WTC11 (cell line): ENCODE measurements around the gene SLC10A1. TPM values are rescaled to one million over a fixed set of nuclear protein-coding genes. Genes with fewer than 3 reads are reported as not detected.

Source experiments
- ATAC-seq: fragments of 200-7000 bp; cut with Tn5 transposase; 2 replicates; pipeline ENCODE4 v1.10.0; 2021; ENCODE audit warnings: mild to moderate bottlenecking, moderate library complexity
- CTCF ChIA-PET: fragments of 300-600 bp; sonication (Branson Sonifier 250); formaldehyde crosslinking; loops from one replicate; lab custom pipeline; 2021; ENCODE audit warnings: antibody characterized with exemption; lab: Charles Lee
- POLR2A ChIA-PET: fragments of 350-600 bp; sonication (Branson Sonifier 250); formaldehyde crosslinking; loops from one replicate; lab custom pipeline; 2021; ENCODE audit warnings: antibody characterized with exemption; lab: Charles Lee
- DNase-seq: peaks from one replicate; pipeline ENCODE4 v3.0.0; 2021; ENCODE audit warnings: low spot score
- H3K27ac Mint-ChIP-seq: 2 replicates; pipeline ENCODE4 v1.8.0; 2021; ENCODE audit warnings: mixed read lengths
- H3K27me3 Mint-ChIP-seq: 2 replicates; pipeline ENCODE4 v1.8.0; 2021; ENCODE audit warnings: low read depth, mild to moderate bottlenecking, moderate library complexity, mixed read lengths
- H3K36me3 Mint-ChIP-seq: 2 replicates; pipeline ENCODE4 v1.8.0; 2021; ENCODE audit warnings: mixed read lengths
- H3K4me1 Mint-ChIP-seq: 2 replicates; pipeline ENCODE4 v1.8.0; 2022; ENCODE audit warnings: mixed read lengths
- H3K4me3 Mint-ChIP-seq: 2 replicates; pipeline ENCODE4 v1.8.0; 2021; ENCODE audit warnings: mild to moderate bottlenecking, moderate library complexity, mixed read lengths
- H3K9me3 Mint-ChIP-seq: 2 replicates; pipeline ENCODE4 v1.8.0; 2021; ENCODE audit warnings: mixed read lengths
- CREB1 ChIP-seq: sonication (generic); formaldehyde crosslinking; IDR thresholded peaks from 2 replicates; pipeline ENCODE4 v1.8.0; 2023; ENCODE audit warnings: mild to moderate bottlenecking, missing genetic modification reagents
- FOXJ3 ChIP-seq: sonication (generic); formaldehyde crosslinking; IDR thresholded peaks from 2 replicates; pipeline ENCODE4 v1.9.0; 2021; ENCODE audit warnings: missing genetic modification reagents, mild to moderate bottlenecking, borderline replicate concordance
- GRHL2 ChIP-seq: fragments of 250-450 bp; sonication (Bioruptor Pico); IDR thresholded peaks from 2 replicates; pipeline ENCODE4 v1.8.0; 2022; ENCODE audit warnings: mild to moderate bottlenecking, moderate library complexity; ENCODE audit not compliant: insufficient replicate concordance, severe bottlenecking
- GTF2I ChIP-seq: fragments of 250-450 bp; sonication (Bioruptor Pico); conservative IDR thresholded peaks from 2 replicates; pipeline ENCODE4 v1.4.0; 2021; ENCODE audit warnings: mild to moderate bottlenecking
- HMGA2 ChIP-seq: fragments of 250-450 bp; sonication (Bioruptor Pico); IDR thresholded peaks from 2 replicates; pipeline ENCODE4 v1.4.0; 2021; ENCODE audit warnings: mild to moderate bottlenecking, moderate library complexity
- HMGXB4 ChIP-seq: sonication (generic); formaldehyde crosslinking; IDR thresholded peaks from 2 replicates; pipeline ENCODE4 v1.8.1; 2023; ENCODE audit warnings: mild to moderate bottlenecking, moderate library complexity, missing genetic modification reagents
- JUN ChIP-seq: sonication (generic); formaldehyde crosslinking; IDR thresholded peaks from 2 replicates; pipeline ENCODE4 v1.8.0; 2023; ENCODE audit warnings: mild to moderate bottlenecking, missing genetic modification reagents
- NR2C2 ChIP-seq: sonication (generic); formaldehyde crosslinking; IDR thresholded peaks from 2 replicates; pipeline ENCODE4 v1.8.0; 2022; ENCODE audit warnings: mild to moderate bottlenecking, missing genetic modification reagents
- OVOL2 ChIP-seq: fragments of 250-450 bp; sonication (Bioruptor Pico); IDR thresholded peaks from 2 replicates; pipeline ENCODE4 v1.9.0; 2021; ENCODE audit warnings: mild to moderate bottlenecking, borderline replicate concordance
- RELA ChIP-seq: sonication (generic); formaldehyde crosslinking; IDR thresholded peaks from 2 replicates; pipeline ENCODE4 v1.8.1; 2022; ENCODE audit warnings: missing genetic modification reagents, mild to moderate bottlenecking, borderline replicate concordance
- RORB ChIP-seq: fragments of 250-450 bp; sonication (Bioruptor Pico); IDR thresholded peaks from 2 replicates; pipeline ENCODE4 v1.9.0; 2021; ENCODE audit warnings: mild to moderate bottlenecking
- SMAD4 ChIP-seq: sonication (generic); formaldehyde crosslinking; IDR thresholded peaks from 2 replicates; pipeline ENCODE4 v1.8.0; 2022; ENCODE audit warnings: mild to moderate bottlenecking, missing genetic modification reagents
- SP1 ChIP-seq: sonication (generic); formaldehyde crosslinking; conservative IDR thresholded peaks from 2 replicates; pipeline ENCODE4 v1.8.1; 2022; ENCODE audit warnings: missing genetic modification reagents
- TEAD4 ChIP-seq: sonication (generic); formaldehyde crosslinking; IDR thresholded peaks from 2 replicates; pipeline ENCODE4 v1.8.0; 2022; ENCODE audit warnings: mild to moderate bottlenecking, missing genetic modification reagents
- USF2 ChIP-seq: sonication (generic); formaldehyde crosslinking; IDR thresholded peaks from 2 replicates; pipeline ENCODE4 v1.8.1; 2023; ENCODE audit warnings: mild to moderate bottlenecking, missing genetic modification reagents, moderate library complexity
- ZBTB21 ChIP-seq: sonication (generic); formaldehyde crosslinking; IDR thresholded peaks from 2 replicates; pipeline ENCODE4 v1.8.1; 2023; ENCODE audit warnings: mild to moderate bottlenecking, missing genetic modification reagents, borderline replicate concordance
- ZNF416 ChIP-seq: fragments of 250-450 bp; sonication (Bioruptor Pico); IDR thresholded peaks from 2 replicates; pipeline ENCODE4 v1.9.0; 2021; ENCODE audit warnings: mild to moderate bottlenecking, inconsistent platforms
- ZNF425 ChIP-seq: fragments of 250-450 bp; sonication (Bioruptor Pico); conservative IDR thresholded peaks from 2 replicates; pipeline ENCODE4 v1.9.0; 2021; ENCODE audit warnings: mild to moderate bottlenecking
- total RNA-seq: library from RNA; stranded (reverse); gene quantifications from 3 replicates; pipeline ENCODE4 v1.2.3, GENCODE V29; 2021
- TF ChIP-seq, protein P1 (sequence below): sonication (generic); formaldehyde crosslinking; IDR thresholded peaks from 2 replicates; pipeline ENCODE4 v1.8.1; 2022; ENCODE audit warnings: mild to moderate bottlenecking, moderate library complexity, missing genetic modification reagents
- TF ChIP-seq, protein P2 (sequence below): sonication (generic); formaldehyde crosslinking; IDR thresholded peaks from 2 replicates; pipeline ENCODE4 v1.8.0; 2022; ENCODE audit warnings: missing genetic modification reagents
- TF ChIP-seq, protein P3 (sequence below): sonication (generic); formaldehyde crosslinking; IDR thresholded peaks from 2 replicates; pipeline ENCODE4 v1.8.1; 2023; ENCODE audit warnings: mild to moderate bottlenecking, missing genetic modification reagents

SLC10A1 gene
- total RNA-seq, 1 experiment from 2014 or later, result 0.09 TPM

GRCh38 chr14:69804902-69805301 lies 7.9 kb upstream of the SLC10A1 start:
- DNase-seq (no peak), ATAC-seq (no peak)
- Mint-ChIP-seq H3K4me3 (no peak overlapping the region), H3K9me3 (peaks cover 13% of the 10 kb centered on the region), H3K27ac (no peak overlapping the region), H3K4me1 (peaks cover 6% of the 10 kb centered on the region), H3K36me3 (no peaks in the 10 kb centered on the region), H3K27me3 (no peaks in the 10 kb centered on the region; the same call in 1 of the 2 replicates)
- ChIA-PET CTCF (no interaction called here), POLR2A (no interaction called here)
- TF ChIP-seq ZNF425 (CRISPR knock-in tag) (no peak), ZBTB21 (CRISPR knock-in tag) (no peak), HMGXB4 (CRISPR knock-in tag) (no peak), JUN (CRISPR knock-in tag) (no peak), SMAD4 (CRISPR knock-in tag) (no peak), HMGA2 (CRISPR knock-in tag) (no peak), FOXJ3 (CRISPR knock-in tag) (no peak)

- Mint-ChIP-seq H3K4me3 (no peak overlapping the region), H3K27ac (no peak overlapping the region), H3K36me3 (no peaks in the 10 kb centered on the region), H3K9me3 (peaks cover 13% of the 10 kb centered on the region), H3K27me3 (no peaks in the 10 kb centered on the region; the same call in 1 of the 2 replicates), H3K4me1 (peaks cover 18% of the 10 kb centered on the region)
- POLR2A ChIA-PET, result no interaction called here
- CTCF ChIA-PET, result interaction anchor here (0.6 kb wide), 1 partner anchor 100 kb away, joined by 3 read pairs; no protein-coding TSS in a partner anchor
- no peak for ATAC-seq
- no peak for DNase-seq
- TF ChIP-seq USF2 (no peak), RORB (CRISPR knock-in tag) (no peak), TEAD4 (no peak), SP1 (CRISPR knock-in tag) (no peak), GTF2I (no peak), OVOL2 (CRISPR knock-in tag) (no peak), GRHL2 (CRISPR knock-in tag) (no peak), RELA (no peak), NR2C2 (no peak), CREB1 (CRISPR knock-in tag) (no peak), ZNF416 (no peak)
- TF ChIP-seq, protein P1, sequence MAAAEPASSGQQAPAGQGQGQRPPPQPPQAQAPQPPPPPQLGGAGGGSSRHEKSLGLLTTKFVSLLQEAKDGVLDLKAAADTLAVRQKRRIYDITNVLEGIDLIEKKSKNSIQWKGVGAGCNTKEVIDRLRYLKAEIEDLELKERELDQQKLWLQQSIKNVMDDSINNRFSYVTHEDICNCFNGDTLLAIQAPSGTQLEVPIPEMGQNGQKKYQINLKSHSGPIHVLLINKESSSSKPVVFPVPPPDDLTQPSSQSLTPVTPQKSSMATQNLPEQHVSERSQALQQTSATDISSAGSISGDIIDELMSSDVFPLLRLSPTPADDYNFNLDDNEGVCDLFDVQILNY (CRISPR knock-in tag), result no peak
- TF ChIP-seq, protein P2, sequence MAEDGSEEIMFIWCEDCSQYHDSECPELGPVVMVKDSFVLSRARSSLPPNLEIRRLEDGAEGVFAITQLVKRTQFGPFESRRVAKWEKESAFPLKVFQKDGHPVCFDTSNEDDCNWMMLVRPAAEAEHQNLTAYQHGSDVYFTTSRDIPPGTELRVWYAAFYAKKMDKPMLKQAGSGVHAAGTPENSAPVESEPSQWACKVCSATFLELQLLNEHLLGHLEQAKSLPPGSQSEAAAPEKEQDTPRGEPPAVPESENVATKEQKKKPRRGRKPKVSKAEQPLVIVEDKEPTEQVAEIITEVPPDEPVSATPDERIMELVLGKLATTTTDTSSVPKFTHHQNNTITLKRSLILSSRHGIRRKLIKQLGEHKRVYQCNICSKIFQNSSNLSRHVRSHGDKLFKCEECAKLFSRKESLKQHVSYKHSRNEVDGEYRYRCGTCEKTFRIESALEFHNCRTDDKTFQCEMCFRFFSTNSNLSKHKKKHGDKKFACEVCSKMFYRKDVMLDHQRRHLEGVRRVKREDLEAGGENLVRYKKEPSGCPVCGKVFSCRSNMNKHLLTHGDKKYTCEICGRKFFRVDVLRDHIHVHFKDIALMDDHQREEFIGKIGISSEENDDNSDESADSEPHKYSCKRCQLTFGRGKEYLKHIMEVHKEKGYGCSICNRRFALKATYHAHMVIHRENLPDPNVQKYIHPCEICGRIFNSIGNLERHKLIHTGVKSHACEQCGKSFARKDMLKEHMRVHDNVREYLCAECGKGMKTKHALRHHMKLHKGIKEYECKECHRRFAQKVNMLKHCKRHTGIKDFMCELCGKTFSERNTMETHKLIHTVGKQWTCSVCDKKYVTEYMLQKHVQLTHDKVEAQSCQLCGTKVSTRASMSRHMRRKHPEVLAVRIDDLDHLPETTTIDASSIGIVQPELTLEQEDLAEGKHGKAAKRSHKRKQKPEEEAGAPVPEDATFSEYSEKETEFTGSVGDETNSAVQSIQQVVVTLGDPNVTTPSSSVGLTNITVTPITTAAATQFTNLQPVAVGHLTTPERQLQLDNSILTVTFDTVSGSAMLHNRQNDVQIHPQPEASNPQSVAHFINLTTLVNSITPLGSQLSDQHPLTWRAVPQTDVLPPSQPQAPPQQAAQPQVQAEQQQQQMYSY, result no peak
- TF ChIP-seq, protein P3, sequence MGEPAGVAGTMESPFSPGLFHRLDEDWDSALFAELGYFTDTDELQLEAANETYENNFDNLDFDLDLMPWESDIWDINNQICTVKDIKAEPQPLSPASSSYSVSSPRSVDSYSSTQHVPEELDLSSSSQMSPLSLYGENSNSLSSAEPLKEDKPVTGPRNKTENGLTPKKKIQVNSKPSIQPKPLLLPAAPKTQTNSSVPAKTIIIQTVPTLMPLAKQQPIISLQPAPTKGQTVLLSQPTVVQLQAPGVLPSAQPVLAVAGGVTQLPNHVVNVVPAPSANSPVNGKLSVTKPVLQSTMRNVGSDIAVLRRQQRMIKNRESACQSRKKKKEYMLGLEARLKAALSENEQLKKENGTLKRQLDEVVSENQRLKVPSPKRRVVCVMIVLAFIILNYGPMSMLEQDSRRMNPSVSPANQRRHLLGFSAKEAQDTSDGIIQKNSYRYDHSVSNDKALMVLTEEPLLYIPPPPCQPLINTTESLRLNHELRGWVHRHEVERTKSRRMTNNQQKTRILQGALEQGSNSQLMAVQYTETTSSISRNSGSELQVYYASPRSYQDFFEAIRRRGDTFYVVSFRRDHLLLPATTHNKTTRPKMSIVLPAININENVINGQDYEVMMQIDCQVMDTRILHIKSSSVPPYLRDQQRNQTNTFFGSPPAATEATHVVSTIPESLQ, result no peak
Observed at GRCh38 chr14:69803753-69804152, 6.7 kb upstream of the SLC10A1 start.
